ENCODE data around the gene GRM5. TPM values are rescaled to one million over a fixed set of nuclear protein-coding genes. Genes with fewer than 3 reads are reported as not detected.

GRM5 gene
- total RNA-seq, 3 donors from 2014 or later = 0.33 TPM; not detected in 2

GRCh38 chr11:88815505-88815904 lies 250.3 kb downstream of the GRM5 start:
- Histone ChIP-seq H3K4me1 (no peaks in the 10 kb centered on the region), H3K27me3 (no peaks in the 10 kb centered on the region), H3K4me3 (no peak overlapping the region), H3K27ac (no peak overlapping the region), H3K9me3 (no peaks in the 10 kb centered on the region), H3K36me3 (no peaks in the 10 kb centered on the region)
- TF ChIP-seq, protein P1, sequence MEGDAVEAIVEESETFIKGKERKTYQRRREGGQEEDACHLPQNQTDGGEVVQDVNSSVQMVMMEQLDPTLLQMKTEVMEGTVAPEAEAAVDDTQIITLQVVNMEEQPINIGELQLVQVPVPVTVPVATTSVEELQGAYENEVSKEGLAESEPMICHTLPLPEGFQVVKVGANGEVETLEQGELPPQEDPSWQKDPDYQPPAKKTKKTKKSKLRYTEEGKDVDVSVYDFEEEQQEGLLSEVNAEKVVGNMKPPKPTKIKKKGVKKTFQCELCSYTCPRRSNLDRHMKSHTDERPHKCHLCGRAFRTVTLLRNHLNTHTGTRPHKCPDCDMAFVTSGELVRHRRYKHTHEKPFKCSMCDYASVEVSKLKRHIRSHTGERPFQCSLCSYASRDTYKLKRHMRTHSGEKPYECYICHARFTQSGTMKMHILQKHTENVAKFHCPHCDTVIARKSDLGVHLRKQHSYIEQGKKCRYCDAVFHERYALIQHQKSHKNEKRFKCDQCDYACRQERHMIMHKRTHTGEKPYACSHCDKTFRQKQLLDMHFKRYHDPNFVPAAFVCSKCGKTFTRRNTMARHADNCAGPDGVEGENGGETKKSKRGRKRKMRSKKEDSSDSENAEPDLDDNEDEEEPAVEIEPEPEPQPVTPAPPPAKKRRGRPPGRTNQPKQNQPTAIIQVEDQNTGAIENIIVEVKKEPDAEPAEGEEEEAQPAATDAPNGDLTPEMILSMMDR (IDR thresholded peaks at IDR 0.05) = no peak
- TF ChIP-seq POLR2A (IDR thresholded peaks at IDR 0.05) (no peak), POLR2AphosphoS5 (IDR thresholded peaks at IDR 0.05) (no peak)
- intact Hi-C loops (cut with DNase I; ENCODE audit: low total_unique reads) = no loop called here
- no peak for DNase-seq (ENCODE audit: low spot score in 2 of 2)

- H3K36me3 ChIP-seq = no peaks in the 10 kb centered on the region
- no peaks in the 10 kb centered on the region for H3K27me3 ChIP-seq
- TF ChIP-seq POLR2A (IDR thresholded peaks at IDR 0.05) (no peak), POLR2AphosphoS5 (IDR thresholded peaks at IDR 0.05) (no peak)
- TF ChIP-seq, protein P1 (IDR thresholded peaks at IDR 0.05) = no peak
- intact Hi-C loops (cut with DNase I; ENCODE audit: low total_unique reads) = no loop called here
- no peak overlapping the region for H3K27ac ChIP-seq
- H3K9me3 ChIP-seq = no peaks in the 10 kb centered on the region
- DNase-seq (ENCODE audit: low spot score in 2 of 2) = no peak
- no peak overlapping the region for H3K4me3 ChIP-seq
- no peaks in the 10 kb centered on the region for H3K4me1 ChIP-seq
Observed at GRCh38 chr11:88814076-88814475, 251.7 kb downstream of the GRM5 start.

DNA sequence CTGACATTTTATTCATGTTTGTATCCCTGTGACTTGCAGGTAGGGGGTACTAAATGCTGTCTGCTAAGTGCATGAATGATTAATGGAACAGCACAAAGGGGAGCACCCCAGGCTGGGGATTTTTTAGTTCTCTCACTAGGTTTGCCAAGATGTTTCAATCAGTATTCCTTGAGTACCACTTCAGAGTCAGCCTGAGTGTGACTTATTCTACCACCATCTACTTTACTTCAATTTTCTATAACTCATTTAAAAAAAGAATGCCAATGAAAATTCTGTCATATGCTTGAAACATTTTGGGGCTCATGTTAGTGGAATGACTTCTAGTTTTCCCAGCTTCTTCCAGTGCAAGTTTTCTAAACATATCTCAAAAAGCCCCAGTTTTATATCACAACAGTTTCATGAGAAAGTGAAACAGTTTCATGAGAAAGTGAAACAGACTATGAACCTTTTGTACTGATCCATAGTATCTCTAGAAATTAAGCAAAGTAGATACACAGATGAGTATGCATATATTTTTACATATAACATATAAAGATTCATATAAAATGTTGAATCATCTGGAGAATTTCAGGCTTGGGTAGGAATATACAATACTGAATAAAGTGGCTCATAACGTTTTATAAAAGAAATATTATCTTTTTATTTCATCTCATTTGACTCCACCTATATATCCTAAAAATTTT lies 252.4 kb downstream of the GRM5 start:
- Histone ChIP-seq H3K36me3 (no peaks in the 10 kb centered on the region), H3K4me3 (no peak overlapping the region), H3K9me3 (no peaks in the 10 kb centered on the region), H3K27me3 (no peaks in the 10 kb centered on the region), H3K27ac (no peak overlapping the region), H3K4me1 (no peaks in the 10 kb centered on the region)
- TF ChIP-seq POLR2AphosphoS5 (IDR thresholded peaks at IDR 0.05) (no peak), POLR2A (IDR thresholded peaks at IDR 0.05) (no peak)
- TF ChIP-seq, protein P1 (IDR thresholded peaks at IDR 0.05) = no peak
- DNase-seq (ENCODE audit: low spot score in 2 of 2) = no peak
- intact Hi-C loops (cut with DNase I; ENCODE audit: low total_unique reads) = no loop called here

DNA sequence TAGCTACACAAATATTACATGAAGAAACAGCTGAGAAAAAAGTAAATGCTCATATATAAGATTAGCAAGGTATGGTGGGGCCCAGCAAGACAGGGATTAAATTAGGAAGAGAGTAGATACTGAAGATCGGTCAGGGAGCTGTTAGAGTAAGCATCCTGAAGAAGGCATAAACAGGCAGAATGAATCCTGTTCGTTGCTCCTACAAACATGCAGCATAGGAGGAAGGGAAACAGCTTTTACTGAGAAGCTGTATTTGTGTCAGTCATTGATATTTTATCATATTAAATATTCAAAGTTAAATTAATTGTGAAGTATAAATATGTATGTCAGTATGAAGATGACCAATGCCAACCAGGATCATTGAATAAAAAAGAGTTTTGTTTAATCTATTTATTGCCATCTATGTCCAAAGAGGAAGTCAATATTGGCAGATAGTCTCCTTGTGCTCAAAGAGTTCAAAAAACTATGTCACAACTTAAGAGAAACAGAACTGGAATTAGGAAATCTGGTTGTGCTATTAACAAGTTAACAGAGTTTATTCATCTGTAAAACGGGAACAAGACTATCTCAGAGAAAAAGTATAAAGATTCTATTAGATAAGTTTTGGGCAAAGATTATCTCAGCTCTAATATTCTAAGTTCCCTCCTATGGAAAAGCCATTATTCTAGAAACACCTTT lies 255.2 kb downstream of the GRM5 start:
- TF ChIP-seq POLR2AphosphoS5 (IDR thresholded peaks at IDR 0.05) = no peak
- TF ChIP-seq, protein P1 (IDR thresholded peaks at IDR 0.05) = no peak
- TF ChIP-seq POLR2A (IDR thresholded peaks at IDR 0.05) = no peak
- H3K36me3 ChIP-seq = no peaks in the 10 kb centered on the region
- no peaks in the 10 kb centered on the region for H3K9me3 ChIP-seq
- H3K4me1 ChIP-seq = no peaks in the 10 kb centered on the region
- H3K27ac ChIP-seq = no peak overlapping the region
- no peaks in the 10 kb centered on the region for H3K27me3 ChIP-seq
- H3K4me3 ChIP-seq = no peak overlapping the region
- intact Hi-C loops (cut with DNase I; ENCODE audit: low total_unique reads) = no loop called here
- no peak for DNase-seq (ENCODE audit: low spot score in 2 of 2)

- Histone ChIP-seq H3K4me1 (no peaks in the 10 kb centered on the region), H3K27ac (no peak overlapping the region), H3K27me3 (no peaks in the 10 kb centered on the region), H3K9me3 (no peaks in the 10 kb centered on the region), H3K36me3 (no peaks in the 10 kb centered on the region), H3K4me3 (no peak overlapping the region)
- DNase-seq (ENCODE audit: low spot score in 2 of 2) = no peak
- TF ChIP-seq POLR2A (IDR thresholded peaks at IDR 0.05) (no peak), POLR2AphosphoS5 (IDR thresholded peaks at IDR 0.05) (no peak)
- TF ChIP-seq, protein P1 (IDR thresholded peaks at IDR 0.05) = no peak
- intact Hi-C loops (cut with DNase I; ENCODE audit: low total_unique reads) = no loop called here
Observed at GRCh38 chr11:88809126-88809525, 256.7 kb downstream of the GRM5 start.
